Uterus (tissue), 2 donors: ENCODE measurements around the gene MTREX.

Experiments
- CTCF ChIP-seq, 4 experiments: fragments of 200-600 bp in 2 of 4; fragments of 450-650 bp in 2 of 4; sonication (generic) in 2 of 4; IDR thresholded peaks; one replicate each; pipeline ENCODE4 v1.5.1; 2016 to 2019; ENCODE audit warnings: antibody characterized with exemption in 4 of 4, mild to moderate bottlenecking in 2 of 4, moderate library complexity in 1 of 4
- POLR2A ChIP-seq, 2 donors: fragments of 450-650 bp; IDR thresholded peaks; one replicate each; pipeline ENCODE4 v1.6.1; 2016; ENCODE audit warnings: antibody characterized with exemption in 2 of 2, mild to moderate bottlenecking in 1 of 2, moderate library complexity in 1 of 2

- no peak for TF ChIP-seq CTCF (IDR thresholded peaks at IDR 0.05)
- TF ChIP-seq POLR2A (IDR thresholded peaks at IDR 0.05): no peak
Observed at GRCh38 chr5:55402199-55402598, 94.4 kb downstream of the MTREX start.
